Measurements from ENCODE around the gene CAPNS1. TPM values are rescaled to one million over a fixed set of nuclear protein-coding genes. Genes with fewer than 3 reads are reported as not detected.

Gene CAPNS1
- total and polyA plus RNA-seq, 2 of the 13 experiments (the other 11 are each of a cell fraction or from before 2014, with no cell fraction given), result 322 to 526 TPM

DNA sequence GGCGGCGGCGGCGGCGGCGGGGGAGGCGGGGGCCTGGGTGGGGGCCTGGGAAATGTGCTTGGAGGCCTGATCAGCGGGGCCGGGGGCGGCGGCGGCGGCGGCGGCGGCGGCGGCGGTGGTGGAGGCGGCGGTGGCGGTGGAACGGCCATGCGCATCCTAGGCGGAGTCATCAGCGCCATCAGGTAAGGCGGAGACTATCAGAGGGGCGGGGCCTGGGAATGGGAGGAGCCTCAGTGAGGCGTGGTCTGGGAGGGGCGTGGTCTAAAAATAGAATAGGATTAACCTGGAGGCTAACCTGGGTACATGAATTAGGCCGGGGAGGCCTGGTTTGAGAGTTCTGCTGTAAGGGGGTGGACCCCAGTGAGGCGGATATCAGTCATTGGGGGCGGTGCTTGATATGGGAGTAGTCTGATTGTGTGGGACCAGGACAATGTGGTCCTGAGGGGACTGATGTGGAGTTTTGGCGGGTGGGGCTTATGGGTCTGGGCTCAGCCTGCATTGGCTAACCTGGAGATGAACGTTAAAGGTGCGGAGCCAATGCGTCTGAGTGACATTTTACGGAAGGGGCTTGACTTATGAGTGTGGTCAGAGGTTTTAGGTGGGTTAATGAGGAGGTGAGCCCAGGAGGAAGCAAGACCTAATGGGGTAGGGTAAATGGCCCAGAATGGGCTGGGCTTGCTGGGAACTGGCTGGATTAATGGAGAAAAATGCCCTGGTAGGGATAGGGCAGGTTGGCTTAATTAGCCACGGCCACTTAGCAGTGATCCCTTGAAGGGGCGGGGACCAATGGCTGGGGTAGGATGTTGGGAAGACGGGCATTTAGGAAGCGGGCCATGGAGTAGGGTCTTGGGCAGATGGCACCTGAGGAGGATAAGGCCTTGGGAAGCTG is 1.4 kb downstream of the CAPNS1 start (continued):
- TF ChIP-seq, protein P1, sequence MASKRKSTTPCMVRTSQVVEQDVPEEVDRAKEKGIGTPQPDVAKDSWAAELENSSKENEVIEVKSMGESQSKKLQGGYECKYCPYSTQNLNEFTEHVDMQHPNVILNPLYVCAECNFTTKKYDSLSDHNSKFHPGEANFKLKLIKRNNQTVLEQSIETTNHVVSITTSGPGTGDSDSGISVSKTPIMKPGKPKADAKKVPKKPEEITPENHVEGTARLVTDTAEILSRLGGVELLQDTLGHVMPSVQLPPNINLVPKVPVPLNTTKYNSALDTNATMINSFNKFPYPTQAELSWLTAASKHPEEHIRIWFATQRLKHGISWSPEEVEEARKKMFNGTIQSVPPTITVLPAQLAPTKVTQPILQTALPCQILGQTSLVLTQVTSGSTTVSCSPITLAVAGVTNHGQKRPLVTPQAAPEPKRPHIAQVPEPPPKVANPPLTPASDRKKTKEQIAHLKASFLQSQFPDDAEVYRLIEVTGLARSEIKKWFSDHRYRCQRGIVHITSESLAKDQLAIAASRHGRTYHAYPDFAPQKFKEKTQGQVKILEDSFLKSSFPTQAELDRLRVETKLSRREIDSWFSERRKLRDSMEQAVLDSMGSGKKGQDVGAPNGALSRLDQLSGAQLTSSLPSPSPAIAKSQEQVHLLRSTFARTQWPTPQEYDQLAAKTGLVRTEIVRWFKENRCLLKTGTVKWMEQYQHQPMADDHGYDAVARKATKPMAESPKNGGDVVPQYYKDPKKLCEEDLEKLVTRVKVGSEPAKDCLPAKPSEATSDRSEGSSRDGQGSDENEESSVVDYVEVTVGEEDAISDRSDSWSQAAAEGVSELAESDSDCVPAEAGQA (IDR thresholded peaks at IDR 0.05; ENCODE audit: low read depth), result no peak
- TF ChIP-seq, protein P1 (CRISPR knock-in tag; IDR thresholded peaks at IDR 0.05; ENCODE audit: borderline replicate concordance), result no peak

DNA sequence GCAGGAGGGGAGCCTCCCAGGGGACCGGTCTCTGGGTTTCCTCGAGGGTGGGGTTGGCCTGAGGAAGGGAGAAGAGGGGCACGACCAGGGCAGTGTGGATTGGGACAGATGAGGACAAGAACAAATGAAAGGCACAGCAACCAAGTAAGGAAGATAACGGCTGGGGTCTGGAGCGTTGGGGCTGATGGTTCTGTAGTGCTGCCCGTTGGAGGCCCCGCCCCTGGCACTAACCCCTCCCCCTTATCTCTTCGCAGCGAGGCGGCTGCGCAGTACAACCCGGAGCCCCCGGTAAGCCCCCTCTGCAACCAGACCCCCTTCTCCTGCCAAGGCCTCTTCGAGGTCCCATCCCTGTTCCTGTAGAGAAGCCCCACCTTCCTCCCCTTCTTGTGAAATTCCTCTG is 2.2 kb downstream of the CAPNS1 start:
- H2AFZ ChIP-seq (ENCODE audit: low read length), result no peak overlapping the region
- H3K27ac ChIP-seq (ENCODE audit: extremely low read length, insufficient read depth, low read length), result no peak overlapping the region
- H4K20me1 ChIP-seq (ENCODE audit: insufficient read depth, low read length), result peaks cover 8% of the 10 kb centered on the region
- H3K4me3 ChIP-seq (replicated peaks in 1 of 3; ENCODE audit: insufficient read depth in 1 of 3, low read depth in 2 of 3, low read length in 3 of 3), result no peak overlapping the region; a peak in 1 of 6 replicates
- in situ Hi-C loops (cut with HindIII; ENCODE audit: extremely low pct_ligation_motif_present, low pct_unique_long_range_greater_than_20kb) (no loop called here), intact Hi-C loops (cut with micrococcal nuclease; ENCODE audit: unreplicated experiment) (no loop called here)
- WGBS (ENCODE audit: low lambda C conversion rate), result 98% methylated on average over 14 of the region's 14 CpGs
- CTCF ChIA-PET (ENCODE audit: low intra/inter-chr PET ratio, low total read pairs), result no interaction called here
- peaks cover 11% of the 10 kb centered on the region for H3K4me1 ChIP-seq (ENCODE audit: insufficient read depth, low read length)
- FAIRE-seq (no peak), ATAC-seq (no peak), DNase-seq (ENCODE audit: low spot score) (no peak)
- BruUV-seq (replicated peaks), result no TSS peak
- peaks cover 16% of the 10 kb centered on the region for H3K79me2 ChIP-seq (ENCODE audit: insufficient read depth, low read length)
- POLR2A ChIA-PET, result no interaction called here
- no peaks in the 10 kb centered on the region for H3K9me3 ChIP-seq (ENCODE audit: low read length)
- peaks cover 21 to 33% of the 10 kb centered on the region in 2 experiments for H3K36me3 ChIP-seq (replicated peaks in 1 of 2; ENCODE audit: control insufficient read depth in 1 of 2, insufficient read depth in 2 of 2, low read length in 2 of 2)
- 0 out of 2 replicates have a peak overlapping the region, but pooled peaks have one; percentile 69 for H3K4me2 ChIP-seq (ENCODE audit: low read depth, low read length)
- H3K27me3 ChIP-seq (ENCODE audit: control insufficient read depth in 1 of 2, insufficient read depth in 2 of 2, low read length in 2 of 2), result no peaks in the 10 kb centered on the region; a peak in 1 of 5 replicates
- H3K9ac ChIP-seq (ENCODE audit: insufficient read depth, low read depth, low read length), result no peak overlapping the region
- TF ChIP-seq, protein P2, sequence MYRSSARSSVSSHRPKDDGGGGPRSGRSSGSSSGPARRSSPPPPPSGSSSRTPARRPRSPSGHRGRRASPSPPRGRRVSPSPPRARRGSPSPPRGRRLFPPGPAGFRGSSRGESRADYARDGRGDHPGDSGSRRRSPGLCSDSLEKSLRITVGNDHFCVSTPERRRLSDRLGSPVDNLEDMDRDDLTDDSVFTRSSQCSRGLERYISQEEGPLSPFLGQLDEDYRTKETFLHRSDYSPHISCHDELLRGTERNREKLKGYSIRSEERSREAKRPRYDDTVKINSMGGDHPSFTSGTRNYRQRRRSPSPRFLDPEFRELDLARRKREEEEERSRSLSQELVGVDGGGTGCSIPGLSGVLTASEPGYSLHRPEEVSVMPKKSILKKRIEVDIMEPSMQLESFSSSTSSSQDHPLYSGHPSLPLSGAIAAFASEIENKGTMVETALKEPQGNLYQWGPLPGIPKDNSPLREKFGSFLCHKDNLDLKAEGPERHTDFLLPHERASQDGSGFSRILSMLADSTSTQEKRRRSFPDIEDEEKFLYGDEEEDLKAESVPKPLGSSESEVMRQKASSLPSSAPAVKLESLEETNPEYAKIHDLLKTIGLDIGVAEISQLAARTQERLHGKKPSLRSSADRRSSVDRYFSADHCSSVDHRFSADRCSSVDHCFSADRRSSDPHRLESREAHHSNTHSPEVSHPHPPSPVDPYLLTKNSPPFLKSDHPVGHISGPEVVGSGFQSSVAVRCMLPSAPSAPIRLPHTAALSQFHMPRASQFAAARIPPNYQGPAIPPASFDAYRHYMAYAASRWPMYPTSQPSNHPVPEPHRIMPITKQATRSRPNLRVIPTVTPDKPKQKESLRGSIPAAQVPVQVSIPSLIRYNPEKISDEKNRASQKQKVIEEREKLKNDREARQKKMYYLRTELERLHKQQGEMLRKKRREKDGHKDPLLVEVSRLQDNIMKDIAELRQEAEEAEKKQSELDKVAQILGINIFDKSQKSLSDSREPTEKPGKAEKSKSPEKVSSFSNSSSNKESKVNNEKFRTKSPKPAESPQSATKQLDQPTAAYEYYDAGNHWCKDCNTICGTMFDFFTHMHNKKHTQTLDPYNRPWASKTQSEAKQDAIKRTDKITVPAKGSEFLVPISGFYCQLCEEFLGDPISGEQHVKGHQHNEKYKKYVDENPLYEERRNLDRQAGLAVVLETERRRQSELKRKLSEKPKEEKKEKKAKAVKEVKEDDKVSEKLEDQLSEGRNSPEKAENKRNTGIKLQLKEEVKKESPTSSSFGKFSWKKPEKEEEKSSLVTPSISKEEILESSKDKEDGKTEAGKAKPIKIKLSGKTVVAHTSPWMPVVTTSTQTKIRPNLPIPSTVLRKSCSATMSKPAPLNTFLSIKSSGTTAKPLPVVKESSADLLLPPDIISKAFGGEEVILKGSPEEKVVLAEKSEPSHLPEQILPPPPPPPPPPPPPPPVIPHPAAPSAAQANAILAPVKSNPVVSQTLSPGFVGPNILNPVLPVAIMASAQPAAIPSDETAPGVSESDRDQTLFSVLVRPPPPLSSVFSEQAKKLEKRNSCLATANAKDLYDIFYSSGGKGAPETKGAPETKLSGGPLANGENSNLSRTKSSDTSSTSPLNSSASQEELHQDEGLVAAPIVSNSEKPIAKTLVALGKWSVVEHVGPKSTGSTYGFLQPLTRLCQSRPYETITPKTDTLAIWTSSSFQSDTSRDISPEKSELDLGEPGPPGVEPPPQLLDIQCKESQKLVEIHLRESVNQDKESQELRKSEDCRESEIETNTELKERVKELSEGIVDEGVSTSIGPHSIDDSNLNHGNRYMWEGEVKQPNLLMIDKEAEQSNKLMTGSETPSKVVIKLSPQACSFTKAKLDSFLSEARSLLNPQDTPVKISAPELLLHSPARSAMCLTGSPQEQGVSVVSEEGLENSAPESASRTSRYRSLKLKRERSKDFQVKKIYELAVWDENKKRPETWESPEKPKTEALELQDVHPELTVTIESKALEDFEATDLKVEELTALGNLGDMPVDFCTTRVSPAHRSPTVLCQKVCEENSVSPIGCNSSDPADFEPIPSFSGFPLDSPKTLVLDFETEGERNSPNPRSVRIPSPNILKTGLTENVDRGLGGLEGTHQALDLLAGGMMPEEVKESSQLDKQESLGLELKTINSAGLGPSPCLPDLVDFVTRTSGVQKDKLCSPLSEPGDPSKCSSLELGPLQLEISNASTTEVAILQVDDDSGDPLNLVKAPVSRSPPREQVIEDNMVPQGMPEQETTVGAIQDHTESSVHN (CRISPR knock-in tag; IDR thresholded peaks at IDR 0.05), result no peak
- TF ChIP-seq, protein P3, sequence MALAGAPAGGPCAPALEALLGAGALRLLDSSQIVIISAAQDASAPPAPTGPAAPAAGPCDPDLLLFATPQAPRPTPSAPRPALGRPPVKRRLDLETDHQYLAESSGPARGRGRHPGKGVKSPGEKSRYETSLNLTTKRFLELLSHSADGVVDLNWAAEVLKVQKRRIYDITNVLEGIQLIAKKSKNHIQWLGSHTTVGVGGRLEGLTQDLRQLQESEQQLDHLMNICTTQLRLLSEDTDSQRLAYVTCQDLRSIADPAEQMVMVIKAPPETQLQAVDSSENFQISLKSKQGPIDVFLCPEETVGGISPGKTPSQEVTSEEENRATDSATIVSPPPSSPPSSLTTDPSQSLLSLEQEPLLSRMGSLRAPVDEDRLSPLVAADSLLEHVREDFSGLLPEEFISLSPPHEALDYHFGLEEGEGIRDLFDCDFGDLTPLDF (CRISPR knock-in tag; IDR thresholded peaks at IDR 0.05), result no peak

All from HepG2 (cell line).